Measurements from ENCODE around the gene JMJD6. TPM values are rescaled to one million over a fixed set of nuclear protein-coding genes. Genes with fewer than 3 reads are reported as not detected.
A peak's percentile ranks its signal among the peaks of the same experiment; 100 is the strongest.
"Not testable (repeated sequence)": the region's sequence is repeated elsewhere in the genome, so short reads cannot be mapped to it uniquely, and the experiment has no call there.

Gene JMJD6
- total RNA-seq, 2 experiments from 2014 or later: 77.9 to 80.3 TPM

DNA sequence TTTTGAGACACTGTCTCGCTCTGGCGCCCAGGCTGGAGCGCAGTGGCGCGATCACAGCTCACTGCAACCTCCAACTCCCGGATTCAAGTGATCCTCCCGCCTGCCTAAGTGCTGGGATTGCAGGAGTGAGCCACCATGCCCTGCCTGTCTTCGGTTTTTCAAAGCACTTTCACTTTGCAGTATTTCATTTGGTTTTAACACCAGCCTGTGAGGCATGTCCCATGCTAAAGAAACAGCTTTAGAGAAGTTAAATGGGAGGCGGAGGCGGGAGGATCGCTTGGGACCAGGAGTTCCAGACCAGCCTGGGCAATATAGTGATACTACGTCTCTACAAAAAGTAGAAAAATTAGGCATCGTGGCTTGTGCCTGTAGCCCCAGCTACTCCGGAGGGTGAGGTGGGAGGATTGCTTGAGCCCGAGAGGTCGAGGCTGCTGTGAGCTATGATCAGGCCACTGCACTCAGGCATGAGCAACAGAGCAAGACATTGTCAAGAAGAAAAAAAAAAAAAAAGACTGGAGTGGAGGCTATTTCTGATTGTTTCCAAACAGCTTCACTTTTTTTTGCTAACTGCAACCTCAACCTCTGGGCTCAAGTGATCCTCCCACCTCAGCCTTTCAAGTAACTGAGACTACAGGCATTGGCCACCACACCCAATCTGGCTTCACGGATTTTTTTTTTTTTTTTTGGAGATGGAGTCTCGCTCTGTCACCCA lies 1.5 kb upstream of the JMJD6 start:
- H3K4me1 Mint-ChIP-seq (ENCODE audit: low read depth): peaks cover 40% of the 10 kb centered on the region

DNA sequence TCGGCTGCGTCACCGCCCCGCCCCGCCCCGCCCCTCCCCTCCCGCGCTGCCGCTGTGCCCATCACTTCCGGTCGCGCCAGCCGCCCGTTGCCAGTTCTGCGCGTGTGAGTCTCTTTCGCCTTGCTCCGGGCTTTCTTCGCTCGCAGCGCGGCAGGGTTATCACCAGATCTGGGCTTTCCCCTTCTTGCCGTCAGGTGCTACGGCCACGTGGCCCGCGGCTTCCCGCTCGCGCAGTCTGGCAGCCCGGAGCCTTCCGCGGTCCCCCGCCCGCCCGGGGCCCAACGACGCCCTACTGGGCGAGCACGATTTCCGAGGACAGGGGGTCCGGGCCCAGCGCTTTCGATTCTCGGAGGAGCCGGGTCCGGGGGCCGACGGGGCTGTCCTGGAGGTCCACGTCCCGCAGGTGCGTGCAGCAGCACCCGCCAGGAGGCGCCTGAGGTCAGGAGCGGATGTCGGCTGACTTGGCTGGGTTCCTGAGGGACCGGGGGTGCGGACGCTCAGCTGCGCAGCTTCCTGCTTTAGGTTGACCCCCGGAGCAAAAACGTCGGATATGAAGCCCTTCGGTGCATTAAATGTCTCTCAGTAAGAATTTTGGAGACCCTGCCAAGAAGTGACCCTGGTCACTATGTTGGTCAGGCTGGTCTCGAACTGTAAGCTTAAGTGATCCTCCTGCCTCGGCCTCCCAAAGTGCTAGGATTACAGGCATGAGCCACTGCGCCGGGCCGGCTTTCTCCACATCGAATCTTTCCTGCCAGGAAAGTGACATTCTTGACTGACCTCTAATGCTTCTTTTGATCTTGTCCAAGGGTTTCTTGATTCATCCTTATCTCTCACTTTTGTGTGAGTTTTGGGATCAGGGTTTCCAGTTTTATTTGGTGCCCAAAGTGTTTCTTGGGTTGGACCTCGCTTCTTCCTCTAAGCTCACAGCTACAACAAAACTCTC lies 641 bp upstream of the JMJD6 start, which contains the start of gene METTL23:
Gene METTL23, plus strand, starts transcription at position 64 of the 943 bp plus-strand sequence. CDS start 2,872 bp downstream, outside the sequence.
- H3K4me1 Mint-ChIP-seq (ENCODE audit: low read depth): peaks cover 40% of the 10 kb centered on the region
- intact Hi-C loops (cut with micrococcal nuclease): no loop called here
- H3K9me3 Mint-ChIP-seq: no peaks in the 10 kb centered on the region
- ChIA-PET POLR2A (interaction anchor here (0.6 to 8.0 kb wide), 8 partner anchors 9 to 329 kb away, joined by 3 to 184 read pairs (median 5); partner anchors contain the start of genes MFSD11, MXRA7 and SRSF2), CTCF (interaction anchor here (0.8 to 9.5 kb wide), 5 partner anchors 8 to 89 kb away, joined by 3 to 83 read pairs (median 3); no protein-coding TSS in a partner anchor)
- peak within 1 kb of the TSS; percentile 95 for H3K27ac Mint-ChIP-seq
- TF ChIP-seq, protein P1, sequence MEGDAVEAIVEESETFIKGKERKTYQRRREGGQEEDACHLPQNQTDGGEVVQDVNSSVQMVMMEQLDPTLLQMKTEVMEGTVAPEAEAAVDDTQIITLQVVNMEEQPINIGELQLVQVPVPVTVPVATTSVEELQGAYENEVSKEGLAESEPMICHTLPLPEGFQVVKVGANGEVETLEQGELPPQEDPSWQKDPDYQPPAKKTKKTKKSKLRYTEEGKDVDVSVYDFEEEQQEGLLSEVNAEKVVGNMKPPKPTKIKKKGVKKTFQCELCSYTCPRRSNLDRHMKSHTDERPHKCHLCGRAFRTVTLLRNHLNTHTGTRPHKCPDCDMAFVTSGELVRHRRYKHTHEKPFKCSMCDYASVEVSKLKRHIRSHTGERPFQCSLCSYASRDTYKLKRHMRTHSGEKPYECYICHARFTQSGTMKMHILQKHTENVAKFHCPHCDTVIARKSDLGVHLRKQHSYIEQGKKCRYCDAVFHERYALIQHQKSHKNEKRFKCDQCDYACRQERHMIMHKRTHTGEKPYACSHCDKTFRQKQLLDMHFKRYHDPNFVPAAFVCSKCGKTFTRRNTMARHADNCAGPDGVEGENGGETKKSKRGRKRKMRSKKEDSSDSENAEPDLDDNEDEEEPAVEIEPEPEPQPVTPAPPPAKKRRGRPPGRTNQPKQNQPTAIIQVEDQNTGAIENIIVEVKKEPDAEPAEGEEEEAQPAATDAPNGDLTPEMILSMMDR (IDR thresholded peaks at IDR 0.05): peak; percentile 87
- DNase-seq: peak; percentile 89
- peak; percentile 49 for ATAC-seq
- H3K27me3 Mint-ChIP-seq: no peaks in the 10 kb centered on the region
- peak within 1 kb of the TSS; percentile 98 for H3K4me3 Mint-ChIP-seq
- peaks cover 70% of the 10 kb centered on the region for H3K36me3 Mint-ChIP-seq (ENCODE audit: low read depth)

More for the DNA sequence above, 1.5 kb upstream of the JMJD6 start:
- Mint-ChIP-seq H3K27me3 (no peaks in the 10 kb centered on the region), H3K36me3 (ENCODE audit: low read depth) (peaks cover 71% of the 10 kb centered on the region), H3K4me3 (peak overlapping the region; percentile 98), H3K27ac (peak overlapping the region; percentile 95), H3K9me3 (no peaks in the 10 kb centered on the region)
- no peak for ATAC-seq
- no peak for DNase-seq
- intact Hi-C loops (cut with micrococcal nuclease): no loop called here
- CTCF ChIA-PET: interaction anchor here (0.8 to 9.5 kb wide), 5 partner anchors 7 to 88 kb away, joined by 3 to 83 read pairs (median 3); no protein-coding TSS in a partner anchor
- POLR2A ChIA-PET: interaction anchor here (0.6 to 8.0 kb wide), 8 partner anchors 8 to 329 kb away, joined by 3 to 184 read pairs (median 4); partner anchors contain the start of genes MFSD11, MXRA7 and SRSF2
- TF ChIP-seq, protein P1 (IDR thresholded peaks at IDR 0.05): no peak

DNA sequence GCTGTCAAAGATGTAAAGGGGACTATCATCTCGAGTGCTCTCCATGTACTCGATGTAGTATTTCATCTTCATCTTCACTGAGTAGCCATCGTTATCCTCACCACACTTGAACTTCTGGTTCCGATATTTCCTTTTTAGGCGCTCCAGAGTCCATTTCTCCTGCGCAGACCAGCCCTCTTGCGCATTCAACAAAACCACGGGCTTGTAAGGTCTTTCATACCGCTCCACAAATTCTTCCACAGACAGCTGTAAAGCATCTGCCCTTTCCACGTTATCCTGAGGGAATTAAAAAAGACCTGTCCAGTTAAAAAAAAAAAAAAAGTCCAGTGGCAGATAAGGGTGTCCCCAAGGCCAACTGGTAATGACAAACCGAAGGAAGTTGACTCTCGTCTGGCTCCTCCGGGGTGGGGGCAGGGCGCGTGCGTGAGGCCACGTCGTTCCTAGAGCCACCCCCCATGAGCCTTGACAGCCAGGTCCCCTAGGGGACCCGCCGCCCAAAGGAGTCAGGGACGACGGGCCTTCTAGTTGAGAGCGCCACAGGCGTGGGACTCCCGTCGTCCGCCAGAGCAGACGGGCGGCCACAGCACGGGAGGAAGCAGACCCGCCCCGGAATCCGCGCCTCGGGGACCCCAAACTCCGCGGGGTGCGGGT lies 701 bp downstream of the JMJD6 start:
- CTCF ChIA-PET: interaction anchor here (9.5 kb wide), 1 partner anchor 12 kb away, joined by 83 read pairs; no protein-coding TSS in a partner anchor
- ATAC-seq: peak; percentile 32
- H3K4me1 Mint-ChIP-seq (ENCODE audit: low read depth): peaks cover 41% of the 10 kb centered on the region

DNA sequence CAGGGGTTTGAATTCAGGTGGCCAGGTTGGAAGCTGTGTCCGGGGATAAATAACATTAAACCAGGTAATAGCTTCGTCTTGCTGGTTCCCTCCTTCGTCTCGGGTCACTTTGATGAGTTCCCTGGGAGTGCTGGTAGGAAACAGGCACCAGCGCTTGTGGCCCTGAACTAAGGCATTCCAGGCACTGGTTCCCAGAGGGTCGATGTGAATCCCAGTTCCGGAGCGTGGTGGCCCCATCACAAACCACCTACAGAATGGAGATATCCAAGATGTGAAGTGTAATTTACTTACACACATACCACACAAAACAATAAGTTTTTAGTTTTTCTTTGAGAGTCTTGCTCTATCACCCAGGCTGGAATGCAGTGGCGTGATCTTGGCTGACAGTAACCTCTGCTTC lies 2.6 kb downstream of the JMJD6 start:
- DNase-seq (no peak), ATAC-seq (no peak)
- POLR2A ChIA-PET: interaction anchor here (1.3 to 8.0 kb wide), 3 partner anchors 9 to 21 kb away, joined by 3 to 184 read pairs (median 76); partner anchors contain the start of genes MFSD11, MXRA7 and SRSF2
- intact Hi-C loops (cut with micrococcal nuclease): no loop called here
- peaks cover 75% of the 10 kb centered on the region for H3K36me3 Mint-ChIP-seq (ENCODE audit: low read depth)
- TF ChIP-seq, protein P1 (IDR thresholded peaks at IDR 0.05): no peak
- peak overlapping the region; percentile 37 for H3K4me3 Mint-ChIP-seq
- H3K9me3 Mint-ChIP-seq: no peaks in the 10 kb centered on the region
- H3K4me1 Mint-ChIP-seq (ENCODE audit: low read depth): peaks cover 35% of the 10 kb centered on the region
- H3K27me3 Mint-ChIP-seq: no peaks in the 10 kb centered on the region
- CTCF ChIA-PET: interaction anchor here (1.2 to 9.5 kb wide), 2 partner anchors 10 to 100 kb away, joined by 3 to 83 read pairs; no protein-coding TSS in a partner anchor
- peak overlapping the region; percentile 39 for H3K27ac Mint-ChIP-seq

More for the DNA sequence above, 701 bp downstream of the JMJD6 start:
- Mint-ChIP-seq H3K4me3 (peak overlapping the region; percentile 98), H3K9me3 (no peaks in the 10 kb centered on the region), H3K27ac (peak overlapping the region; percentile 94), H3K27me3 (no peaks in the 10 kb centered on the region), H3K36me3 (ENCODE audit: low read depth) (peaks cover 73% of the 10 kb centered on the region)
- intact Hi-C loops (cut with micrococcal nuclease): no loop called here
- POLR2A ChIA-PET: interaction anchor here (1.1 to 8.0 kb wide), 4 partner anchors 10 to 168 kb away, joined by 3 to 184 read pairs (median 41); partner anchors contain the start of genes MFSD11, MXRA7 and SRSF2
- DNase-seq: peak; percentile 87
- TF ChIP-seq, protein P1 (IDR thresholded peaks at IDR 0.05): no peak

DNA sequence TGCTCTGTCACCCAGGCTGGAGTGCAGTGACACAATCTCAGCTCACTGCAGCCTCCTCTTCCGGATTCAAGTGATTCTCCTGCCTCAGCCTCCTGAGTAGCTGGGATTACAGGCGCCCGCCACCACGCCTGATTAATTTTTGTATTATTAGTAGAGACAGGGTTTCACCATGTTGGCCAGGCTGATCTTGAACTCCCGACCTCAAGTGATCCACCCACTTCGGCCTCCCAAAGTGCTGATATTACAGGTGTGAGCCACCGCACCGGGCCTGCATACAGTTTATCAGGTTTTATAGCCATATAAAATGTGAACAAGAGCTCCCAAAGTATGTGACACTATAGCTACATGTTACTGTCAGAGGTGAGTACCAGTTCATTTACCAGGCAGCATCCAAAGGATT lies 3.4 kb downstream of the JMJD6 start:
- H3K9me3 Mint-ChIP-seq; ATAC-seq; intact Hi-C loops (cut with micrococcal nuclease); H3K27me3 Mint-ChIP-seq; DNase-seq: not testable (repeated sequence)
- peaks cover 82% of the 10 kb centered on the region for H3K36me3 Mint-ChIP-seq (ENCODE audit: low read depth)
- peak overlapping the region; percentile 37 for H3K4me3 Mint-ChIP-seq
- POLR2A ChIA-PET: interaction anchor here (1.2 to 8.0 kb wide), 3 partner anchors 9 to 14 kb away, joined by 3 to 184 read pairs (median 3); partner anchors contain the start of genes MFSD11 and SRSF2
- H3K27ac Mint-ChIP-seq: peak overlapping the region; percentile 30
- CTCF ChIA-PET: interaction anchor here (1.0 to 9.5 kb wide), 2 partner anchors 9 to 165 kb away, joined by 3 to 83 read pairs; no protein-coding TSS in a partner anchor
- H3K4me1 Mint-ChIP-seq (ENCODE audit: low read depth): peaks cover 42% of the 10 kb centered on the region
